CD4-positive, alpha-beta T cell (primary cell): Measurements from ENCODE around the gene UBTD1. TPM values are rescaled to one million over a fixed set of nuclear protein-coding genes. Genes with fewer than 3 reads are reported as not detected.

Experiments
- ATAC-seq: fragments of 200-7000 bp; cut with Tn5 transposase; one replicate; pipeline ENCODE4 v1.10.0; 2022; ENCODE audit warnings: mild to moderate bottlenecking; ENCODE audit not compliant: poor library complexity
- CTCF ChIA-PET: fragments of 350-600 bp; sonication (Branson Sonifier 250); formaldehyde crosslinking; loops from one replicate; lab custom pipeline; 2021; ENCODE audit warnings: antibody characterized with exemption, inconsistent platforms; lab: Charles Lee
- POLR2A ChIA-PET: fragments of 350-600 bp; sonication (Branson Sonifier 250); formaldehyde crosslinking; loops from one replicate; lab custom pipeline; 2021; ENCODE audit warnings: antibody characterized with exemption, inconsistent platforms; lab: Charles Lee
- DNase-seq, 14 experiments: peaks; one replicate each; pipeline ENCODE4 v3.0.0-alpha.2; 2013 to 2020; ENCODE audit warnings: mixed read lengths in 2 of 14
- H3K27ac ChIP-seq, 2 donors: one replicate each; pipeline versions ENCODE4 v1.5.1 to v1.7.0; 2013; ENCODE audit warnings: low read length in 2 of 2, low read depth in 1 of 2, mild to moderate bottlenecking in 1 of 2
- H3K27me3 ChIP-seq, 2 experiments: 1 replicate in 1 of 2; 2 replicates in 1 of 2; pipeline versions ENCODE4 v1.6.1 to v1.7.0; 2013; ENCODE audit warnings: low read length in 2 of 2, control low read depth in 1 of 2, mild to moderate bottlenecking in 1 of 2, moderate library complexity in 1 of 2; ENCODE audit not compliant: insufficient read depth in 2 of 2, control insufficient read depth in 1 of 2
- H3K36me3 ChIP-seq: one replicate; pipeline ENCODE4 v1.6.1; 2013; ENCODE audit warnings: low read length, control low read depth; ENCODE audit not compliant: insufficient read depth
- H3K4me1 ChIP-seq: one replicate; pipeline ENCODE4 v1.6.1; 2013; ENCODE audit warnings: low read length, control low read depth; ENCODE audit not compliant: insufficient read depth
- H3K4me3 ChIP-seq: one replicate; pipeline ENCODE4 v1.5.1; 2013; ENCODE audit warnings: mild to moderate bottlenecking, low read length, moderate library complexity
- H3K9me3 ChIP-seq, 2 experiments: 1 replicate in 1 of 2; 2 replicates in 1 of 2; pipeline versions ENCODE4 v1.6.1 to v1.7.0; 2013; ENCODE audit warnings: low read length in 2 of 2, mild to moderate bottlenecking in 2 of 2, control low read depth in 1 of 2, moderate library complexity in 1 of 2; ENCODE audit not compliant: control insufficient read depth in 1 of 2, insufficient read depth in 1 of 2
- H3K27ac Mint-ChIP-seq: one replicate; pipeline ENCODE4 v1.8.0; 2020; ENCODE audit warnings: mixed read lengths
- H3K27me3 Mint-ChIP-seq: one replicate; pipeline ENCODE4 v1.8.0; 2021; ENCODE audit warnings: mixed read lengths
- H3K36me3 Mint-ChIP-seq: one replicate; pipeline ENCODE4 v1.8.0; 2021; ENCODE audit warnings: low read depth, mixed read lengths
- H3K4me1 Mint-ChIP-seq: one replicate; pipeline ENCODE4 v1.8.0; 2021; ENCODE audit warnings: low read depth, mixed read lengths
- H3K4me3 Mint-ChIP-seq: one replicate; pipeline ENCODE4 v1.8.0; 2020; ENCODE audit warnings: mild to moderate bottlenecking, mixed read lengths
- H3K9me3 Mint-ChIP-seq: one replicate; pipeline ENCODE4 v1.8.0; 2020; ENCODE audit warnings: mixed read lengths
- intact Hi-C, 2 experiments: fragments of 100-400 bp; cut with DNase I in 1 of 2; cut with micrococcal nuclease in 1 of 2; formaldehyde crosslinking; loops; one replicate each; pipeline versions ENCODE4 v1.15.1 to v1.9.0; 2023 to 2025; cut with DNase I, micrococcal nuclease
- total RNA-seq, 174 experiments: library from RNA in 2 of 174; stranded (reverse) in 2 of 174; gene quantifications; one replicate each; pipeline ENCODE4 v1.2.3 and lab custom pipeline; 2021 to 2026
- TF ChIP-seq, protein P1 (sequence below): fragments of 200-600 bp; IDR thresholded peaks from one replicate; pipeline ENCODE4 v1.8.0; 2022; ENCODE audit warnings: antibody characterized with exemption, mild to moderate bottlenecking

UBTD1 gene
- total RNA-seq, 2 experiments from 2014 or later = 0.56 to 0.80 TPM

DNA sequence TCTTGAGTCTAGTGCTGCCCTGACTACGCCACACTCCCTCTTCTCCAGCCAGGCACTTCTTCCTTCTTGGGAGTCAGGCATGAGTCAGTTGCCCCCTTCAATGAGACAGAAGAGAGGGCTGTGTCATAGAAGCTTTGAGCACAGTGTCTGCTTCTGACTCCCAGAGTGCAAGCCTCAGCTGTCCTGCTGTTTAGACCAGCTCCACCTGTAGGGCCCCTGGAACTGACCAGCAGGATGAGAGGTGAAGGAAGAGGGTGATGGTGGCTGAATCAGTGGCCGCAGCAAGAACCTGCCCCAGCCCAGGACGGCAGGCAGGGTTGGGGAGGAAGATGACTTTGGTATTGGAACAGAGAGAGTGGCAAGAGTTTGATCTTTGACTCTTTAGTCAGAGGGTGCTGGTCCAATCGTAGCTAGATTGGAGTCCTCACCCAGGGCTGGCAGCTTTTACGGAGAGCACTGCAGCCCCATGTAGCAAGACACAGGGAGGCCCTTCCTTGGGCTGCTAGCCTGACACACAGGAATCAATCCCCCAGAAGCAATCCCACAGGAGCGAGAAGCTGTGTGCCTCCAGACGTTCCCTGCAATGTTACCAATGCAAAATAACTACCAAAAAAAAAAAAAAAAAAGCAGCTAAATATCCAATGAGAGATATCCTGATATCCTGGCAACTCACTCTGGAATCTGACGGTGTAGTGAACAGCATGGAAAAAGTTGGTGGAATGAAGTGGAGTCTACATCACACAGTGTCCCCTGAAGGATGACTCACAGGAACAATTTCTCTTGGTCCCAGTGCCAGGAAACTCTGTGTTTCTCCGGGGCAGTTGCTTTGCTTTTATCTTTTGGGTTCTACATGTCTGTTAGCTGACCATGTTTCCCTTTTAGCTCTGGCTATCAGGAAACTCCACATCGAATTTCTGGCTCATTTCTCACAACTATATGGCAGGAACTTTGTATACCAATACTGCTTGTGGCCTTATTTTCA lies 97.7 kb downstream of the UBTD1 start:
- no peak overlapping the region for H3K4me3 ChIP-seq
- intact Hi-C loops = no loop called here
- no peak overlapping the region for H3K27ac ChIP-seq
- H3K4me3 Mint-ChIP-seq = no peak overlapping the region
- no peaks in the 10 kb centered on the region for H3K4me1 ChIP-seq
- H3K9me3 ChIP-seq = no peaks in the 10 kb centered on the region
- DNase-seq = no peak
- no peak overlapping the region for H3K27ac Mint-ChIP-seq
- no peaks in the 10 kb centered on the region for H3K36me3 Mint-ChIP-seq
- H3K27me3 ChIP-seq = no peaks in the 10 kb centered on the region
- TF ChIP-seq, protein P1, sequence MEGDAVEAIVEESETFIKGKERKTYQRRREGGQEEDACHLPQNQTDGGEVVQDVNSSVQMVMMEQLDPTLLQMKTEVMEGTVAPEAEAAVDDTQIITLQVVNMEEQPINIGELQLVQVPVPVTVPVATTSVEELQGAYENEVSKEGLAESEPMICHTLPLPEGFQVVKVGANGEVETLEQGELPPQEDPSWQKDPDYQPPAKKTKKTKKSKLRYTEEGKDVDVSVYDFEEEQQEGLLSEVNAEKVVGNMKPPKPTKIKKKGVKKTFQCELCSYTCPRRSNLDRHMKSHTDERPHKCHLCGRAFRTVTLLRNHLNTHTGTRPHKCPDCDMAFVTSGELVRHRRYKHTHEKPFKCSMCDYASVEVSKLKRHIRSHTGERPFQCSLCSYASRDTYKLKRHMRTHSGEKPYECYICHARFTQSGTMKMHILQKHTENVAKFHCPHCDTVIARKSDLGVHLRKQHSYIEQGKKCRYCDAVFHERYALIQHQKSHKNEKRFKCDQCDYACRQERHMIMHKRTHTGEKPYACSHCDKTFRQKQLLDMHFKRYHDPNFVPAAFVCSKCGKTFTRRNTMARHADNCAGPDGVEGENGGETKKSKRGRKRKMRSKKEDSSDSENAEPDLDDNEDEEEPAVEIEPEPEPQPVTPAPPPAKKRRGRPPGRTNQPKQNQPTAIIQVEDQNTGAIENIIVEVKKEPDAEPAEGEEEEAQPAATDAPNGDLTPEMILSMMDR = no peak
- H3K4me1 Mint-ChIP-seq = no peaks in the 10 kb centered on the region
- no peaks in the 10 kb centered on the region for H3K36me3 ChIP-seq
- POLR2A ChIA-PET = no interaction called here
- no peaks in the 10 kb centered on the region for H3K27me3 Mint-ChIP-seq
- CTCF ChIA-PET = no interaction called here
- H3K9me3 Mint-ChIP-seq = no peaks in the 10 kb centered on the region
- no peak for ATAC-seq

- no peak for DNase-seq
- no peak overlapping the region for H3K4me3 Mint-ChIP-seq
- no peaks in the 10 kb centered on the region for H3K4me1 Mint-ChIP-seq
- H3K36me3 ChIP-seq = no peaks in the 10 kb centered on the region
- no peaks in the 10 kb centered on the region for H3K36me3 Mint-ChIP-seq
- H3K27ac ChIP-seq = no peak overlapping the region
- H3K27me3 Mint-ChIP-seq = no peaks in the 10 kb centered on the region
- H3K27ac Mint-ChIP-seq = no peak overlapping the region
- intact Hi-C loops = no loop called here
- H3K4me1 ChIP-seq = no peaks in the 10 kb centered on the region
- ChIA-PET CTCF (no interaction called here), POLR2A (interaction anchor here (0.6 kb wide), 1 partner anchor 108 kb away, joined by 3 read pairs; no protein-coding TSS in a partner anchor)
- TF ChIP-seq, protein P1 = no peak
- H3K9me3 Mint-ChIP-seq = no peaks in the 10 kb centered on the region
- no peaks in the 10 kb centered on the region for H3K27me3 ChIP-seq
- no peaks in the 10 kb centered on the region for H3K9me3 ChIP-seq
- no peak overlapping the region for H3K4me3 ChIP-seq
- no peak for ATAC-seq
Measured at GRCh38 chr10:97597778-97598177, 99.1 kb downstream of the UBTD1 start.

GRCh38 chr10:97598407-97599271 lies 99.9 kb downstream of the UBTD1 start:
- H3K27ac ChIP-seq = no peak overlapping the region
- H3K27me3 Mint-ChIP-seq = no peaks in the 10 kb centered on the region
- no peaks in the 10 kb centered on the region for H3K4me1 ChIP-seq
- H3K36me3 Mint-ChIP-seq = no peaks in the 10 kb centered on the region
- intact Hi-C loops = no loop called here
- H3K36me3 ChIP-seq = no peaks in the 10 kb centered on the region
- TF ChIP-seq, protein P1 = no peak
- H3K27ac Mint-ChIP-seq = no peak overlapping the region
- no peaks in the 10 kb centered on the region for H3K27me3 ChIP-seq
- POLR2A ChIA-PET = interaction anchor here (0.6 kb wide), 1 partner anchor 107 kb away, joined by 3 read pairs; no protein-coding TSS in a partner anchor
- H3K4me3 ChIP-seq = no peak overlapping the region
- H3K9me3 Mint-ChIP-seq = no peaks in the 10 kb centered on the region
- H3K4me1 Mint-ChIP-seq = no peaks in the 10 kb centered on the region
- no peaks in the 10 kb centered on the region for H3K9me3 ChIP-seq
- ATAC-seq (no peak), DNase-seq (no peak)
- CTCF ChIA-PET = no interaction called here
- H3K4me3 Mint-ChIP-seq = no peak overlapping the region
